GM19239 (cell line): ENCODE data around the gene OR56A1.

Experiments
- DNase-seq: peaks from one replicate; pipeline ENCODE4 v3.0.0; 2011; ENCODE audit warnings: low spot score; ENCODE audit not compliant: insufficient read length
- FAIRE-seq: peaks from 2 replicates; lab custom pipeline; 2011; peaks lifted over from hg19 to GRCh38; lab: Jason Lieb, UNC

Gene OR56A1

DNA sequence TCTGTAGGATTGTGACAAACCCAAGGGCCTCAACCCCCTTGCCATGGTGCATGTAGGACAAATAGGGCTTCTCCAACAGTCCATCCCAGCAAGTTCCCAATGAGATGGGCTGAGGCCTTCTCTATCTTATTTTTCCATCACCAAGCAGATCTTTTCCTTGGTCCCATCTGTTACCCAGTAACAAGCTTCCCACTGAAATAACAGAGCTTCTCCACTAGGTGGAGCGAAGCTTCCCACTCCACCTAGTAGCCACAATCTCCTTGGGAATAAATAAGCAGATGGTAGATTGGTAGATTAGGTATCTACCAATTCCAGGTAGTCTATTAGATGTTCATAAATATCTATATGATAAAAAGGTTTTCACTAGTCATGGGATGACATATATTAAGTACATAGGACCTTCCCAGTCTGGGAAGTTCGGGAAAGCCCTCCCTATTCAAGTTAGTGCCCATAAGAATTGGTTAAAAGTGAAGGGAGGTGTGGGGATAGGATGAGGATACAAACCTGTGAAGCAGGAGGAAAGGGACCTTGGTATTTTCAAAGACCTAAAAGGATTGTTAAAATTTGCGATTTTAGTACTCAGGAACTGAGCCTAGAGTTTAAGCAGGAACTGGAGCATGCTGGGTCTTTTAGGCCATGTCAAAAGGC, 37.8 kb downstream of the OR56A1 start:
- peak; percentile 4 for DNase-seq
- no peak for FAIRE-seq

DNA sequence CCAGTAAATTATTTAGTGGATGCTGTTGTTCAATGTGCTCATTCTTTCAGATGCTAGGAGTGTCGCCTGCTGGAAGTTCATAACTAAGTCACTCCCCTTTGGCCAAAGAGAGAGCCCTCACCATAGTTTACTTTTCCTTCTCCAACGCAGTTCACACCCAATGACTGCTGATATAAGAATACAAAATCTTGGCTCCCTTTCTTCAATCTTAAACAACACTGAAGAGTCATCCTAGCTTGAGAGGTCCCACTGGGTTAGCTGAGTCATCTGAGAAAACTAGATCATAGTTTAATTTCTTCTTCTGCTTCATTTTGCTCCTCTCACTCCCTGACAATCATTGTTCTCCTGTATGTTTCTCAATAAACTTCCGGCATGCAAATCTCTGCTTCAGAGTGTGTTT, 38.4 kb downstream of the OR56A1 start:
- FAIRE-seq (no peak), DNase-seq (no peak)

DNA sequence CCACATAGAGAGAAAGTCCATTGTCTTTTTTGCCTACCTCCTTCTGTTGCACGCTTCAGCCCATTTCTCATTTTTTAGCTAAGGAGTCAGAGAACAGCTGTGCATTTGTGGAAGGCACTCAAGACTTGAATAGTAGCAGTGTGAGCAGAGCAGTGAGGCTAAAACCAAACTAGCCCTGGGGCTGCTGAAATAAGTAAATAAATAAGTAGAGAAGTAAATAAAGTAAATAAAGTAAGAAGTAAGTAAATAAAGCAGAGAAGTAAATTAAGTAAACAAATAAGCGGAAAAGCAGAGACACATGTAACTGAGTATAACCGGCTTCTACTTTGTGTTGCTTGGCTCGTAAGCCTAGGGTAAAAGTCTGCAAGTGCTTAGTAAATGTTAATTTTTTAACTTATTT, 41.4 kb downstream of the OR56A1 start:
- DNase-seq (no peak), FAIRE-seq (no peak)

GRCh38 chr11:5986885-5987284, 43.7 kb downstream of the OR56A1 start, which contains the start of gene OR52L1:
TSS of gene OR52L1 (minus strand) at chr11:5986985. CDS start at chr11:5986930, 55 bp downstream.
- FAIRE-seq (no peak), DNase-seq (no peak)

DNA sequence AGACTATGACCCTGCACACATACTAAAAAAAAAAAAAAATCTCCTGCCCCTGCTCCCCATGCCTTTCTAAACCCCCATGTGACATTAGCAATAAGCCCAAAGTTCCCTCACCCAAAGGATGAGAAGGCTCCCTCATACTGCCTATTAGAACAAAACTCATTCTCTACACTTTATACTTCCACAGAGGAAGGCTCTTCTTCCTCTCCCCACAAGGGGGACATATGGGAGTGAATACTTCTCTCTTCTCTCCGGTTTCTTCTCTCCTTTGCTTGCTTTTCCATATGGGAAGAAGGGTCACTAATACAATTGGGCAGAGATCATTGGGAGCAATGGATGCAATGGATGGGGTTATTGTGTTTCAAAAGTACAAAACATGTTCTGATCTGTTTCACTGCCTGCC, 47.1 kb downstream of the OR56A1 start:
- DNase-seq: no peak
- no peak for FAIRE-seq

DNA sequence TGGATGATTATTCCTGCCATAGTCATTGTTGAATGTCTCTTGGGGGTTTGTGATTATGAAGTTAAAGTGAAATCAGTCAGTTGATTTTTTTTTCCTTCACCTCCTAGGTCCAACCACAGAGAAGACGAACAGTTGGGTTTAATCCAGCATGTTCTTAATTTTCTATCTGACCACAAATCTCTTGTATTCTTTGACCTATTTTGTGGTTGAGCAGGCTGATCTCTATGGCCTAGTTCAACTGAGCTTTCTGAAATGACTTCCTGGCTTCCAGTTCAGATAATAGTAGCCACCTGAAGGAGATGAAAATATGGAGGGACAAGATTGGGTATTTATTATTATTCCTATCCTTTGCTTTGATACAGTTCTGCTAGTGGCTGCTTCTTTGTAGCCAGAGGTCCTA, 57.0 kb downstream of the OR56A1 start:
- no peak for FAIRE-seq

More for the DNA sequence above, 57.0 kb downstream of the OR56A1 start:
- DNase-seq: no peak
